HPDE6-E6E7 (cell line): ENCODE results near the gene DCAKD.
"Not testable (repeated sequence)": the region's sequence is repeated elsewhere in the genome, so short reads cannot be mapped to it uniquely, and the experiment has no call there.

Source experiments
- DNase-seq: peaks from one replicate; pipeline ENCODE4 v3.0.0; 2011; ENCODE audit warnings: missing footprints; ENCODE audit errors: extremely low spot score

Gene DCAKD

GRCh38 chr17:45063198-45063597 is 11.8 kb upstream of the DCAKD start:
- no peak for DNase-seq

DNA sequence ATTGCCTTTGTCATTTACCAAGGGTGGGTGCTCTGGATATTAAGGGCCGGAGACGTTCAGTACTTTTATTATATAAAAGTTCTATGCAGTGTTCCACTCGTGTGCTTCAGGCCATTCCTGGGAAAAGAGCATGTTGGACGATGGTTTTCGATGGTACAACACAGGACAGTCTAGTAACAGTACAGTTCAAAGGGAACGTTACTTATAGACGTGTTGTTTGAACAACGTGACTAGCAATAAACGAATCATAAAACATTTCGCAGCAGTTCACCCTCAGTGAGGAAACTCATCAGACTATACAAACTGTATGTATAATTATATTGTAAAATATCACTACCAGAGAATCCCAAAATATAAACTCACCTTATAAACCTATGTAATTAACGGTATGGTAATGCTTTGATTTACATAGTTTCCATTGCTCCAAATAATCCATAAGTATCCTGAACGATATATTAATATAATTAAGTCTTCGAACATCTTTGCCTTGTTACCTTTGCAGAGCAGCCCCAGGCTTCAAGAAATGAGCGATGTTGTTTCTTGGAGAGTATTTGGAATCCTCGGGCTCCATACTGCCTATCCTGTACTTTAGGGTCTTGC is 10.3 kb upstream of the DCAKD start:
- no peak for DNase-seq

DNA sequence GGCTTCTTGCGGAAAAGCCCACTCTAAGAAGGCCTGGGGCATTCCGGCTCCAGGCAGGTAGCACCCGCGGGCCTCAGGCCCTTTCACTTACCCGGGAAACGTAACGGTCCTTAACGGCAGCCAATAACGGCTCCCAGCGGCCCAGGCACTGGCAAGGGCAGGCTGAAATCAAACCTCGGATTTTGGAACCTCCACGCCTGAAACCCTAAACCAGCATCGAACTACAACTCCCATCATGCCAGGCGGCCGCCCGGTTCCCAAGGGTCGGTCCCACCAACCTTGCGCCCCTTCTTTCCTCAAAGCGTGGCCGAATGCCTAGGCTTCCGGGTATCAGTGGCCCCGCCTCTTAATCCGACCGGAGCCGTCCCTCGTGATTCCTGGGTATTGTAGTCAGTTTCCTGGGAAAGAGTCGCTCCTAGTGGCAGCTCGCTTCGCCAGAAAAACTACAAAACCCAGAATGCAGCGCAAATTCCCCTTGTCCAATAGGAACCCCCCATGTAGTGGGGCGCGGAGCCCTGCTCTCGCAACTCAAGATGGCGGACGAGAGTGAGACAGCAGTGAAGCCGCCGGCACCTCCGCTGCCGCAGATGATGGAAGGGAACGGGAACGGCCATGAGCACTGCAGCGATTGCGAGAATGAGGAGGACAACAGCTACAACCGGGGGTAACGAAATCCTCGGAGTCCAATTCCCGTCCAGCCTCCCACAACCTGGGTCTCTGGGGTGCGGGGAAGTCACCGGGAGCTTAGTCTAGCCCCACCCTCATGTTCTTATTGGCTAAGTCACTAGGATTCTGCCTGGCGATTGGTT is 9.6 kb upstream of the DCAKD start, which contains the start of gene NMT1:
NMT1 (plus strand) TSS at position 521 of the 809 bp plus-strand sequence; CDS start at position 534, 13 bp downstream.
- peak; percentile 98 for DNase-seq

- DNase-seq = no peak
Observed at GRCh38 chr17:45060382-45060796, 9.0 kb upstream of the DCAKD start.

GRCh38 chr17:45052052-45052772 is 780 bp upstream of the DCAKD start:
- no peak for DNase-seq

- DNase-seq = not testable (repeated sequence)
Observed at GRCh38 chr17:45051720-45052051, 254 bp upstream of the DCAKD start.

DNA sequence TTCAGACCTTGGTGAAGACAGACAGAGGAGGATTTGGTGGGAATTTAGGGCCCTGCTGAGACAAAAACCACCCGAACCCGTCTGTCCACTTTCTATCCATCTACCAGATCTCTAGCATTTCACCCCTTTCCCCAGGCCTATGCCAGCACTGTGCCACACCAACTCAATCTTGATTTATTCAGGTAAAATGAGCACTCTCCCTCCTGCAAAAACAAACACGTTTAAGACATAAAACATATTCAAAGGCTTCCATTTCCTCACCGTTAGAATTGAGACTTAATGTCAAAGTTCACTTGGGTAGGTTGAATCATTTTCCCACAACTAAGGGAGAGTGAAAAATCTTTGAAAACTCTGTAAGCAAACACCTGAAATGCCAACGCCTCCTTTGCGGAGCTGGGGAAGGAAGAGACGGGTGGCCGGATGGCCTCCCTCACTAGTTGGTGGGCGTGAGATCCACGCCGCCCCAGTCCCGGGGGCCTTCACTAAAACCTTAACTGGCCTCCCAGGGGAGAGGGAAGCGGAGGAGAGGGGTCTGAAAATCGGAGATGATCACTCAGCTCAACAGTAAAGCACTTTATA is 862 bp downstream of the DCAKD start:
- DNase-seq = no peak

DNA sequence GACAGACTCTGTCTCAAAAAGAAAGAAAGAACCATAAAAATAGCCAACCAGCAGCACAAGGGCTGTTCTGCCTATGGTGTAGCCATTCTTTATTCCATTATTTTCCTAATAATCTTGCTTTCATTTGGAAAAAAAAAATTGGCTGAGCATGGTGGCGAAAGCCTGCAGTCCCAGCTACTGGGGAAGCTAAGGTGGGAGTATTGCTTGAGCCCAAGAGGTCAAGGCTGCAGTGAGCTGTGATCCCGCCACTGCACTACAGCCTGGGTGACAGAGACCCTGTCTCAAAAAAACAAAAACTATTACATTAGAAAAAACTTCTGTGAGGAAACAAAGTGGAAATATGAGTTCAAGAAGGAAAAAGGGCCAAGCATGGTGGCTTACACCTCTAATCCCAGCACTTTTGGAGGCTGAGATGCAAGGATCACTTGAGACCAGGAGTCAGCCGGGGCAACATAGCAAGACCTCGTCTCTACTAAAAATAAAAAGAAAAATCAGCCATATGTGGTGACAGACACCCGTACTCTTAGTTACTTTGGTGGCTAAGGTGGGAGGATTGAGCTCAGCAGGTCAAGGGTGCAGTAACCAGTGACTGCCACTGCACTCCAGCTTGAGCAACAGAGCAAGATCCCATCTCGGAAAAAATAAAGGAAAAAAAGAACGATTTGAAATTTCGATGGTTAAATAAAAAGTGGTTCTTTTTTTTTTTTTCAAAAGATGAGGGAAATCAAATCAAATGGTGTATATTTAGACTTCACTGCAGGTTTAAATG is 2.5 kb downstream of the DCAKD start:
- no peak for DNase-seq

- no peak for DNase-seq
Observed at GRCh38 chr17:45046537-45047125, 4.8 kb downstream of the DCAKD start.

GRCh38 chr17:45043813-45044540 is 7.5 kb downstream of the DCAKD start:
- no peak for DNase-seq

DNA sequence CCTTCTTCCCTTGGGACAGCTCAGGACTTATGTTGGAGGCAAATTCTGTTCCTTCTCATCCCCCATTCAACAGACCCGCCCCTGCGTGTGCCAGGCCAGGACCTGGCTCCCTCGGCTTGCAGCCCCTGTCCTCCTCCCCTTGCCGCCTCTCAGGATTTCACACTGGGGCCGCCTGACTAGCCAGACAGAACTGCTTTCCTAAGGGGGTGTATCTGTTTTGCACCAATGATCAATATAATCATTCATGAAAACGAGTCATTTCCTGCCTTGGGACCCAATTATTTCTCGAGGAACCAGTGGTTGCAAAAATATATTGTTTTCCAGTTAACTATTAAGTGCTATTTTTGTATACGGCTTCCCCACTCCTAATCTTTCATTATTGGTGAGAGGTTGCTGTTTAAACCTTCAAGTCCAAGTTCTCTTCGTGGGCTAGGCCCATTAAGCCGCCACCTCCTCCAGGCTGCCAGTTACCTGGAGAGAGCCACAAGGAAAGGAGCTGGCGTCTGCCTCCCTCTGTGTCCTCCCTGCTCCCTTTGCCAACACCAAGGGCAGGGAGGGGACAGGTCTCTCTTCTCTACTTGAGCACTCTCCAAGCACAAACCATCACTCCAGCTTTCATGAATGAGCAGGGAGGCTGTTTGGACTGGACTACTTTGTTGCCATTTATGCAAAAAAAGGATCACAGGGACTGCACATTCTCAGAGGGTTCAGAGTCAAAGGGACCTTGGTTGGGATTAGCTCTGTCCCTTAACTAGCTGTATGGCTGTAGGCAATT is 8.9 kb downstream of the DCAKD start:
- DNase-seq = no peak

- DNase-seq = no peak
Observed at GRCh38 chr17:45040459-45040858, 11.0 kb downstream of the DCAKD start.

GRCh38 chr17:45038728-45039634 is 12.5 kb downstream of the DCAKD start:
- no peak for DNase-seq

- no peak for DNase-seq
Observed at GRCh38 chr17:45036691-45037090, 14.7 kb downstream of the DCAKD start.

DNA sequence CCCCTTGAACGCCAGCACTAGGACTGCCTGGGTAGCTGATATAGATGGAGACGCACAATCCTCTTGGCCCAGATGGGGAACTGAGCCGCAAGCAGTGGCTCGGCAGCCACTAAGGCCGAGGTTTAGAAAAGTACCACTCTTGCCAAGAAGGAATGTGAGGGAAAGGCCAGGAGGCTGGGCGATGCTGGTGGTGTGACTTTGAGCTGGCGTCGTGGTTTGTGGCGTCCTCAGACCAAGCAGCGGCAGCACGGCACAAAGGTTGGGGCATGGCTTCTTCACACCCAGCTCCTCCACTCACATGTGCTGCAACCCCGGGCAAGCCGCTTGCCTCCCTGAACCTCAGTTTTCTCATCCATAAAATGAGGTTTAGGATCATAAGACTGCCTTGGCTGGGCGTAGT is 15.6 kb downstream of the DCAKD start:
- DNase-seq = no peak

DNA sequence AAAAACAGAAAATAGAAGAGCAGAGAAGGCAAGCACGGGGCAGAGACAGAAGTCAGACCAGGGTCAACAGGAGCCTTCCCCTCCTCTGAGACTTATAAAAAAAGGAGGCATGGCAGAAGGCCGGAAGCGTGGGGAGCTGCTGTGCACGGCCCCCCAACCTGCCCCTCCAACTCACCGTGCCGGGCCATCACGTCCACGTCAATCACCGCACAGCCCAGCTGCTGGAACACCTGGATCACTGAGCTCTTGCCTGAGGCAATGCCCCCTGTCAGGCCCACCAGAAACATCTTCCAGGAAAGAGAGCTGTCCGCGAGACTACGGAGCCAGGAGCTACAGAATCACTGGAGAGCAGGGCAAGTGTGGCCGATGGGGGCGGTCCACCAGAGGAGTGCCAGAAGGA is 16.8 kb downstream of the DCAKD start:
- DNase-seq = no peak

- no peak for DNase-seq
Observed at GRCh38 chr17:45032174-45032541, 19.3 kb downstream of the DCAKD start.

DNA sequence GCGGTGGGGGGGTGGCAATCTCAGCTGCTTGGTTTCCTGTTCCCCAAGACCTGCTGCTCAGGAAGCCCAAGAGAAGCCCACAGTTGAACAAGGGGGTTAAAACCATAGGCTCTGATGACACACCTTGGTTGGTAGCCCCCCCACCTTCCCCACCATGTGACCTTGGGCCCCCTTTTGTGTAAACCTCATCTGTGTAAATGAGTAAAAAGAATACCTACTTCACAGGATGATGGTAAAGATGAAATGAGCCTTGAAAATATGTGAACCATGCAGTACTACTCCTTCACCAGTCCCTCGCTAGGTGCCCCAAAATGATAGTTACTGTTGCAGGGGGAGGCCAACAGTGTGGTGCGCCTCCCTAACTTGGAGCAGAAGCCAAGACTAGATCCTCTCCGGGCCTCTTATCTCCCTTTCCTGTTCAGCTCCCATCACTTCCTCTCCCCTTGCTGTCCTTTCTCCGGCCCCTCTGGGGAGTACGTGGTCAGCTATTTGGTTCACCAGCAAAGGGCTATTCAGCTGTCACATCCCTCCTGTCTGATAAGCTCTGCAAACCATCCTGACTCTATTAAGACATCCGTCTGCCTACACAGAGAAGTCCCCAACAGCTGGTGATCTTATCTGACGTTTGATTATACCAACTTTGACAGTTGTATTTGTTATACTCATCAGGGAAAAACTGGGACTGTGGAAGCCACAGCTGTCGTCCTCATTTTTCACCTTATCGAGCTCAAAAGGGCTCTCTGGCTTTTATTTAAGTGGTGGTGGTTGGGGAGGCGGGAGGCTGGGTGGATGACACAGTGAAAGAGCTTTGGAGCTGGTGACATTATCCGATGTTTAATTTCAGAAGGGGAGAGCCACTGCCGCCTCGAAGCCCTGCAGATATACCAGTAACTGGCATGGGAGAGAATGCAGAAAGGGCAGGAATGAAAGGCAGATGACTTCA is 19.9 kb downstream of the DCAKD start:
- DNase-seq = no peak
